GM21786 (cell line): ENCODE results near the gene SKI.

Source experiments
- ATAC-seq: cut with Tn5 transposase; IDR thresholded peaks from one replicate; pipeline ENCODE4 v1.9.1; 2021; ENCODE audit not compliant: unreplicated experiment

The SKI gene

GRCh38 chr1:2348346-2349325, 120.5 kb downstream of the SKI start:
- ATAC-seq, result no peak

GRCh38 chr1:2349806-2350205, 121.7 kb downstream of the SKI start:
- ATAC-seq, result no peak

GRCh38 chr1:2350501-2350900, 122.4 kb downstream of the SKI start:
- ATAC-seq, result no peak

- no peak for ATAC-seq
These were observed 123.0 kb downstream of the SKI start for GRCh38 chr1:2350911-2351655.

- ATAC-seq, result no peak
These were observed 123.6 kb downstream of the SKI start for GRCh38 chr1:2351723-2352122.

GRCh38 chr1:2352341-2352896, 124.3 kb downstream of the SKI start:
- ATAC-seq, result no peak

- no peak for ATAC-seq
These were observed 124.9 kb downstream of the SKI start for GRCh38 chr1:2352897-2353550.

- ATAC-seq, result no peak
These were observed 125.7 kb downstream of the SKI start for GRCh38 chr1:2353551-2354438.

GRCh38 chr1:2354511-2355372, 126.6 kb downstream of the SKI start:
- no peak for ATAC-seq

GRCh38 chr1:2355373-2356261, 127.5 kb downstream of the SKI start:
- ATAC-seq, result no peak

- no peak for ATAC-seq
These were observed 128.3 kb downstream of the SKI start for GRCh38 chr1:2356401-2356800.

- no peak for ATAC-seq
These were observed 129.1 kb downstream of the SKI start for GRCh38 chr1:2356911-2357845.

GRCh38 chr1:2358072-2358471, 130.0 kb downstream of the SKI start:
- no peak for ATAC-seq

GRCh38 chr1:2358651-2359640, 130.8 kb downstream of the SKI start:
- ATAC-seq, result no peak
